GM19240 (cell line): ENCODE data around the gene TXNIP.

ENCODE experiments used
- DNase-seq: peaks from one replicate; pipeline ENCODE4 v3.0.0; 2011; ENCODE audit warnings: low spot score; ENCODE audit not compliant: insufficient read length

The TXNIP gene

DNA sequence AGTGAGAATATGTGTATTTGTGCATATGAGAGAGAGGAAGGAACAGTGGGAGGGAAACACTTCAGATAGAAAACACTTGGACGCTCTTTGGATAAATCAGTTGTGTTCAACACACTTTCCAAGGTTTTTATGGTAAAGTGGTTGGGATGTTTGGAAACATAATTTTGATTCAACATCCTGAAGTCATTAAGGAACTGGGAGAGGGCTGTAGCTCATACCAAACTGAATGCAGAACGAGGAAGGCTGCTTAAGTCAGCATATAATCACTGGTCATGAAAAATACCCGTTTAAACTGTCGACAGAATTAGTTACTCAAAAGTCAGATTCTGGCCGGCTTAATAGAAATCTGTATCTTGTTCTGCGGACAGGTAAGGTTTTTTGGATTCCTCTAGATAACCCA is 53.5 kb downstream of the TXNIP start:
- DNase-seq, result no peak
